GM19023 (cell line): ENCODE measurements around the gene THOC6.
"Not testable (repeated sequence)": the region's sequence is repeated elsewhere in the genome, so short reads cannot be mapped to it uniquely, and the experiment has no call there.

Source experiments
- ATAC-seq: cut with Tn5 transposase; IDR thresholded peaks from one replicate; pipeline ENCODE4 v1.9.1; 2021; ENCODE audit warnings: mild to moderate bottlenecking, moderate library complexity; ENCODE audit not compliant: unreplicated experiment

The THOC6 gene

GRCh38 chr16:3069146-3069545 lies 45.3 kb downstream of the THOC6 start:
- not testable (repeated sequence) for ATAC-seq

- ATAC-seq: no peak
These were observed 46.8 kb downstream of the THOC6 start for GRCh38 chr16:3070608-3071111.

- no peak for ATAC-seq
These were observed 47.8 kb downstream of the THOC6 start for GRCh38 chr16:3071655-3072054.

- not testable (repeated sequence) for ATAC-seq
These were observed 48.3 kb downstream of the THOC6 start for GRCh38 chr16:3072148-3072547.

GRCh38 chr16:3072576-3073263 lies 48.9 kb downstream of the THOC6 start:
- ATAC-seq: not testable (repeated sequence)

GRCh38 chr16:3073448-3073847 lies 49.6 kb downstream of the THOC6 start:
- ATAC-seq: no peak

- ATAC-seq: peak; percentile 74
These were observed 51.2 kb downstream of the THOC6 start for GRCh38 chr16:3074860-3075522.

- no peak for ATAC-seq
These were observed 51.7 kb downstream of the THOC6 start for GRCh38 chr16:3075523-3075915.

GRCh38 chr16:3075946-3076345 lies 52.1 kb downstream of the THOC6 start:
- not testable (repeated sequence) for ATAC-seq

- no peak for ATAC-seq
These were observed 52.7 kb downstream of the THOC6 start for GRCh38 chr16:3076577-3076976.
